Thyroid gland (tissue), 4 donors: ENCODE results near the gene AURKB.

ENCODE experiments used
- POLR2A ChIP-seq, 2 donors: fragments of 450-650 bp; IDR thresholded peaks; one replicate each; pipeline ENCODE4 v1.6.1; 2017; ENCODE audit warnings: antibody characterized with exemption in 2 of 2, mild to moderate bottlenecking in 2 of 2, moderate library complexity in 1 of 2
- TF ChIP-seq, protein P1 (sequence below), 6 experiments: fragments of 200-600 bp in 3 of 6; fragments of 450-650 bp in 3 of 6; sonication (generic) in 3 of 6; IDR thresholded peaks; one replicate each; pipeline ENCODE4 v1.5.1; 2016 to 2019; ENCODE audit warnings: antibody characterized with exemption in 6 of 6, mild to moderate bottlenecking in 2 of 6, inconsistent platforms in 1 of 6, moderate library complexity in 1 of 6

DNA sequence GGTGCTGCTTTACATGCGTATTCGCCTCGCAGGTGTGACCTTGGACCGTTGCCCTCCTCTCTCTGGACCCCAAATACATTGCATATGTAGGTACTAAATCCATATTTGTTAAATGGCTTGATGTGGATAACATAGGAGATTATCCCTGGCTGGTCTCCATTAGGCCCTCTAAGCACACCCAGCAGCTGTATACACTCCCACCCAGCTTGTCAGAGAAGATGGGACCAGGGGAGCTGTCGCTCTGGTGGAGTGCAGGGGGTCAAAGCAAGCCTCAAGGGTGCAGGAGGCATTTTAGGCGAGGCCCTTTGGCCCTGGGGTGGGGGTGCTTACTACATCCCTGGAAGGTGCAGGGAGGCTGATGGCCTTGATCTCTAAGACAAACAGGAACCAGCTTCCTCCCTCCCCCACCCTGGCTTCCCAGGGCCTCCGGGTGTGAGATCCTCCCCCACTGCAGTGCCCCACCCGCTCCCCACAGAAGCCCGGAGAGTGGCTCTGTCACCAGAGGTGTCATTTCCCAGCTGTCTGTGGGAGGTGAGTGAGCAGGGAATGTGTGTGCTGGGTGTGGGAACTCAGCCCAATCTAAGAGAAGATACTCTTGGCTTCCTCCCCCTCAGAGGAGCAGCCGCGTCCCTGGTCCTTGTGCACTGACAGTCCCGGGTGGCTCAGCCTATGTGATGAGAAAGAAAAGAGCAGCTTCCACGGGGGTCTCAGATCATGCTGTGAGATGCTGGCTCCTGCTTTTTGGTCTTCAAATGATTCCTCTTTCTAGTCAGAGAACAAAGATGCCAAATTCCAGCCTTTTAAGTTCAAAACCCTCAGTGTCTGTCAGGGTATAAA, 46.2 kb downstream of the AURKB start:
- TF ChIP-seq, protein P1, sequence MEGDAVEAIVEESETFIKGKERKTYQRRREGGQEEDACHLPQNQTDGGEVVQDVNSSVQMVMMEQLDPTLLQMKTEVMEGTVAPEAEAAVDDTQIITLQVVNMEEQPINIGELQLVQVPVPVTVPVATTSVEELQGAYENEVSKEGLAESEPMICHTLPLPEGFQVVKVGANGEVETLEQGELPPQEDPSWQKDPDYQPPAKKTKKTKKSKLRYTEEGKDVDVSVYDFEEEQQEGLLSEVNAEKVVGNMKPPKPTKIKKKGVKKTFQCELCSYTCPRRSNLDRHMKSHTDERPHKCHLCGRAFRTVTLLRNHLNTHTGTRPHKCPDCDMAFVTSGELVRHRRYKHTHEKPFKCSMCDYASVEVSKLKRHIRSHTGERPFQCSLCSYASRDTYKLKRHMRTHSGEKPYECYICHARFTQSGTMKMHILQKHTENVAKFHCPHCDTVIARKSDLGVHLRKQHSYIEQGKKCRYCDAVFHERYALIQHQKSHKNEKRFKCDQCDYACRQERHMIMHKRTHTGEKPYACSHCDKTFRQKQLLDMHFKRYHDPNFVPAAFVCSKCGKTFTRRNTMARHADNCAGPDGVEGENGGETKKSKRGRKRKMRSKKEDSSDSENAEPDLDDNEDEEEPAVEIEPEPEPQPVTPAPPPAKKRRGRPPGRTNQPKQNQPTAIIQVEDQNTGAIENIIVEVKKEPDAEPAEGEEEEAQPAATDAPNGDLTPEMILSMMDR (IDR thresholded peaks at IDR 0.05): no peak
- TF ChIP-seq POLR2A (IDR thresholded peaks at IDR 0.05): peak in 1 of 2 donors; percentile 24
